ENCODE data around the gene EIF3B. TPM values are rescaled to one million over a fixed set of nuclear protein-coding genes. Genes with fewer than 3 reads are reported as not detected.

The EIF3B gene
- total and polyA plus RNA-seq, 2 of the 4 experiments (the other 2 are of a cell fraction): 105 to 201 TPM

DNA sequence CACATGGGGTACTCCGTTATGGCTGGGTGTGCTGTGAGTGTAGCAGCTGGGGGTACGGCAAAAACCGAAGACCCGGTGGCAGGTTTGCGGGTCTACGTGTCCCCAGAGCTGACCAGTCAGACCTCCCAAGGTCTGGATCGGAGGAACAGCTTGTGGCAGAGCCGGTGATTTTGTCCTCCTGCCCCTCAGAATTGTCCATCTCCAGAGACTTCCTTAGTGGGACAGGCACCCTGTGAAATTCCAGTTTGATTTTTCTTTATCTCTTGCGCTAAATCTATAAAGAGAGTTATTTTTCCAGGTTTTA is 1.0 kb downstream of the EIF3B start:
- peak overlapping the region; percentile 82 for H3K23ac ChIP-seq (ENCODE audit: low read depth, low read length)
- no peak for DNase-seq
- 3% methylated on average over 7 of the region's 9 CpGs; no CpG with 5 or more reads in 1 of the 2 experiments for WGBS, 2 experiments (ENCODE audit: extremely low coverage in 2 of 2, insufficient read length in 1 of 2)
- H4K91ac ChIP-seq (ENCODE audit: insufficient read depth, low read depth, low read length): peak overlapping the region; percentile 65
- ChIA-PET POLR2A (ENCODE audit: unreplicated experiment) (no interaction called here), CTCF (no interaction called here)
- H2AK9ac ChIP-seq (replicated peaks; ENCODE audit: low read depth, low read length, poor library complexity): peak overlapping the region; percentile 99
- H3K27ac ChIP-seq (ENCODE audit: insufficient read depth, low read length): peak overlapping the region; percentile 84
- peak overlapping the region; percentile 48 for H2BK5ac ChIP-seq (ENCODE audit: low read depth, low read length, poor library complexity, severe bottlenecking)
- H4K5ac ChIP-seq (ENCODE audit: low read depth, low read length): no peak overlapping the region; the same call in 1 of the 2 replicates
- peaks cover 16% of the 10 kb centered on the region for H3K9me1 ChIP-seq (ENCODE audit: insufficient read depth, low read length)
- H3K4me3 ChIP-seq (ENCODE audit: insufficient read depth, low read depth, low read length): peak overlapping the region; percentile 55
- peak overlapping the region; percentile 53 for H3K14ac ChIP-seq (replicated peaks; ENCODE audit: low read depth, low read length)
- H3K9me3 ChIP-seq (ENCODE audit: control insufficient read depth, insufficient read depth, low read length): no peaks in the 10 kb centered on the region
- H2BK20ac ChIP-seq (ENCODE audit: low read depth, low read length): no peak overlapping the region
- dilution Hi-C loops (cut with HindIII; ENCODE audit: low sequenced_read_pairs, unreplicated experiment): no loop called here
- H2BK15ac ChIP-seq (ENCODE audit: low read depth, low read length): no peak overlapping the region
- peaks cover 2 to 51% of the 10 kb centered on the region in 2 experiments; a peak in 3 of 4 replicates for H3K79me1 ChIP-seq (ENCODE audit: low read depth in 1 of 2, low read length in 2 of 2)
- intact Hi-C loops (cut with micrococcal nuclease): no loop called here
- H3K56ac ChIP-seq (ENCODE audit: extremely low read depth, insufficient read depth, low read length): peak overlapping the region; percentile 56
- in situ Hi-C loops (cut with MboI; ENCODE audit: low sequenced_read_pairs): no loop called here
- peak overlapping the region; percentile 76; the same call in 1 of the 2 replicates for H2AK5ac ChIP-seq (ENCODE audit: low read depth, low read length)
- H2AFZ ChIP-seq (replicated peaks; ENCODE audit: low read length, poor library complexity): peak overlapping the region; percentile 95
- peaks cover 6% of the 10 kb centered on the region for H3K4me1 ChIP-seq (ENCODE audit: control insufficient read depth, insufficient read depth, low read length)
- H2BK120ac ChIP-seq (ENCODE audit: low read depth, low read length): no peak overlapping the region
- H4K20me1 ChIP-seq (ENCODE audit: insufficient read depth, low read length): peaks cover 59% of the 10 kb centered on the region
- BruUV-seq (replicated peaks): no TSS peak
- no peak for ATAC-seq (ENCODE audit: low read depth)
- TF ChIP-seq CHD1 (IDR thresholded peaks at IDR 0.05; ENCODE audit: low read depth, low read length) (no peak), CEBPB (IDR thresholded peaks at IDR 0.05; ENCODE audit: low read depth, low read length) (no peak), RAD21 (IDR thresholded peaks at IDR 0.05; ENCODE audit: low read length) (no peak), RFX5 (IDR thresholded peaks at IDR 0.05; ENCODE audit: low read depth, low read length) (no peak), RCOR1 (IDR thresholded peaks at IDR 0.05; ENCODE audit: insufficient replicate concordance, low read length) (no peak), CTCF (conservative IDR thresholded peaks at IDR 0.05; ENCODE audit: low read depth, low read length) (no peak), MXI1 (IDR thresholded peaks at IDR 0.05; ENCODE audit: borderline replicate concordance, low read depth, low read length) (no peak), MAFK (IDR thresholded peaks at IDR 0.05; ENCODE audit: low read depth, low read length) (no peak)
- H3K18ac ChIP-seq (ENCODE audit: low read depth, low read length): no peak overlapping the region
- peak overlapping the region; percentile 15 to 33; a peak in 2 of 4 replicates for H4K8ac ChIP-seq (ENCODE audit: low read depth in 2 of 2, low read length in 2 of 2)
- H3K9ac ChIP-seq (ENCODE audit: low read depth, low read length): peak overlapping the region; percentile 95
- no peaks in the 10 kb centered on the region for H3K27me3 ChIP-seq (ENCODE audit: control insufficient read depth, insufficient read depth, low read length)
- peaks cover 10% of the 10 kb centered on the region for H3K36me3 ChIP-seq (ENCODE audit: control insufficient read depth, insufficient read depth, low read length)
- H3K4ac ChIP-seq (ENCODE audit: low read depth, low read length): peak overlapping the region; percentile 80
- H3K4me2 ChIP-seq (ENCODE audit: low read depth, low read length): peak overlapping the region; percentile 91
